Mesenchymal stem cell (in vitro differentiated cells and primary cell): Measurements from ENCODE around the gene GOLPH3L. TPM values are rescaled to one million over a fixed set of nuclear protein-coding genes. Genes with fewer than 3 reads are reported as not detected.

Experiments
- DNase-seq: peaks from one replicate; pipeline ENCODE4 v3.0.0-alpha.2; 2013
- H2AFZ ChIP-seq: one replicate; pipeline ENCODE4 v1.6.1; 2013; ENCODE audit warnings: low read depth, mild to moderate bottlenecking, control low read depth, inconsistent platforms, low read length, moderate library complexity
- H2AK5ac ChIP-seq: 2 replicates; pipeline ENCODE4 v1.6.1; 2013; ENCODE audit warnings: low read length, moderate library complexity, mild to moderate bottlenecking, inconsistent platforms; ENCODE audit not compliant: severe bottlenecking
- H2BK120ac ChIP-seq: one replicate; pipeline ENCODE4 v1.6.1; 2013; ENCODE audit warnings: low read depth, mild to moderate bottlenecking, inconsistent platforms, low read length, moderate library complexity
- H2BK12ac ChIP-seq, 2 experiments: one replicate each; pipeline ENCODE4 v1.6.1; 2013; ENCODE audit warnings: inconsistent platforms in 2 of 2, low read length in 2 of 2, mild to moderate bottlenecking in 2 of 2, moderate library complexity in 2 of 2, control low read depth in 1 of 2
- H2BK15ac ChIP-seq: one replicate; pipeline ENCODE4 v1.6.1; 2013; ENCODE audit warnings: mild to moderate bottlenecking, low read depth, inconsistent platforms; ENCODE audit not compliant: poor library complexity, severe bottlenecking
- H2BK5ac ChIP-seq: 2 replicates; pipeline ENCODE4 v1.6.1; 2013; ENCODE audit warnings: low read depth, mild to moderate bottlenecking, low read length, control low read depth, inconsistent platforms; ENCODE audit not compliant: poor library complexity, severe bottlenecking
- H3K14ac ChIP-seq, 2 experiments: one replicate each; pipeline ENCODE4 v1.6.1; 2013; ENCODE audit warnings: inconsistent platforms in 2 of 2, low read length in 2 of 2, control low read depth in 1 of 2, mild to moderate bottlenecking in 1 of 2, moderate library complexity in 1 of 2
- H3K18ac ChIP-seq, 2 experiments: one replicate each; pipeline ENCODE4 v1.6.1; 2013; ENCODE audit warnings: inconsistent platforms in 2 of 2, low read length in 2 of 2, control low read depth in 1 of 2, low read depth in 1 of 2, mild to moderate bottlenecking in 1 of 2
- H3K23ac ChIP-seq, 2 experiments: one replicate each; pipeline ENCODE4 v1.6.1; 2013; ENCODE audit warnings: inconsistent platforms in 2 of 2, low read length in 2 of 2, mild to moderate bottlenecking in 2 of 2, moderate library complexity in 2 of 2, control low read depth in 1 of 2
- H3K27ac ChIP-seq: 2 replicates; pipeline ENCODE4 v1.5.1; 2013; ENCODE audit warnings: mild to moderate bottlenecking, moderate library complexity, low read length, control low read depth, inconsistent platforms; ENCODE audit not compliant: poor library complexity, severe bottlenecking
- H3K27me3 ChIP-seq, 2 experiments: 2 replicates each; pipeline versions ENCODE4 v1.6.1 to v1.7.0; 2013; ENCODE audit warnings: low read length in 2 of 2, mild to moderate bottlenecking in 2 of 2, moderate library complexity in 2 of 2, control low read depth in 1 of 2, inconsistent platforms in 1 of 2; ENCODE audit not compliant: control insufficient read depth in 1 of 2, insufficient read depth in 1 of 2
- H3K36me3 ChIP-seq, 2 experiments: 2 replicates each; pipeline versions ENCODE4 v1.6.1 to v1.7.0; 2013; ENCODE audit warnings: low read length in 2 of 2, control low read depth in 1 of 2, inconsistent platforms in 1 of 2, low read depth in 1 of 2, mild to moderate bottlenecking in 1 of 2; ENCODE audit not compliant: insufficient read depth in 2 of 2, control insufficient read depth in 1 of 2
- H3K4ac ChIP-seq, 2 experiments: one replicate each; pipeline ENCODE4 v1.6.1; 2013; ENCODE audit warnings: inconsistent platforms in 2 of 2, low read length in 2 of 2, mild to moderate bottlenecking in 2 of 2, moderate library complexity in 2 of 2, control low read depth in 1 of 2, low read depth in 1 of 2
- H3K4me1 ChIP-seq: 2 replicates; pipeline ENCODE4 v1.6.1; 2013; ENCODE audit warnings: low read depth, low read length, control low read depth; ENCODE audit not compliant: control insufficient read depth, insufficient read depth
- H3K4me2 ChIP-seq: 2 replicates; pipeline ENCODE4 v1.6.1; 2013; ENCODE audit warnings: low read length, mild to moderate bottlenecking, inconsistent platforms; ENCODE audit not compliant: poor library complexity, severe bottlenecking
- H3K4me3 ChIP-seq, 2 experiments: 2 replicates each; pipeline versions ENCODE4 v1.5.1 to v1.7.0; 2013; ENCODE audit warnings: low read length in 2 of 2, mild to moderate bottlenecking in 2 of 2, control low read depth in 1 of 2, low read depth in 1 of 2; ENCODE audit not compliant: insufficient read depth in 1 of 2
- H3K79me1 ChIP-seq: replicated peaks from 2 replicates; pipeline ENCODE4 v1.6.1; 2013; ENCODE audit warnings: mild to moderate bottlenecking, control low read depth, low read length, inconsistent platforms; ENCODE audit not compliant: poor library complexity, severe bottlenecking
- H3K9ac ChIP-seq: 2 replicates; pipeline ENCODE4 v1.7.0; 2013; ENCODE audit warnings: mild to moderate bottlenecking, low read length, moderate library complexity
- H3K9me3 ChIP-seq: 2 replicates; pipeline ENCODE4 v1.7.0; 2013; ENCODE audit warnings: mild to moderate bottlenecking, low read length; ENCODE audit not compliant: control insufficient read depth
- H4K8ac ChIP-seq: one replicate; pipeline ENCODE4 v1.6.1; 2013; ENCODE audit warnings: inconsistent platforms, mild to moderate bottlenecking, low read length, moderate library complexity
- H4K91ac ChIP-seq: one replicate; pipeline ENCODE4 v1.6.1; 2013; ENCODE audit warnings: mild to moderate bottlenecking, low read length, inconsistent platforms
- WGBS: methylation state at CpG from one replicate; pipeline ENCODE4 v1.1.7; 2013; ENCODE audit warnings: mixed read lengths; 5-methylcytosine and 5-hydroxymethylcytosine counted together
- polyA plus RNA-seq, 2 experiments: library from polyadenylated mRNA; stranded (reverse); fragments of 200-250 nt; gene quantifications; one replicate each; pipeline ENCODE4 v1.2.3, GENCODE V29; 2013

The GOLPH3L gene
- polyA plus RNA-seq (2013, experiment 1 of 2), result 14.9 TPM
- polyA plus RNA-seq (2013, experiment 2 of 2), result 15.8 TPM

- Histone ChIP-seq H3K23ac (no peak within 1 kb of the TSS), H2BK12ac (no peak within 1 kb of the TSS), H2BK5ac (peak within 1 kb of the TSS; percentile 53), H3K4me3 (peak within 1 kb of the TSS; percentile 62 to 90), H3K79me1 (peaks cover 4% of the 10 kb centered on the region), H4K91ac (no peak within 1 kb of the TSS), H3K9ac (peak within 1 kb of the TSS; percentile 95), H2AK5ac (no peak within 1 kb of the TSS), H3K9me3 (no peaks in the 10 kb centered on the region), H4K8ac (peak within 1 kb of the TSS; percentile 81), H3K14ac (peak within 1 kb of the TSS in 1 of 2 experiments; percentile 95), H2BK15ac (no peak within 1 kb of the TSS), H3K4me1 (no peaks in the 10 kb centered on the region), H3K4ac (peak within 1 kb of the TSS in 1 of 2 experiments; percentile 49), H3K4me2 (peak within 1 kb of the TSS; percentile 57), H3K18ac (peak within 1 kb of the TSS in 1 of 2 experiments; percentile 73), H2BK120ac (no peak within 1 kb of the TSS), H3K36me3 (peaks cover 2 to 24% of the 10 kb centered on the region in 2 experiments), H2AFZ (no peak within 1 kb of the TSS), H3K27ac (peak within 1 kb of the TSS; percentile 55), H3K27me3 (no peaks in the 10 kb centered on the region)
- peak; percentile 99 for DNase-seq
- WGBS, result 0% methylated on average over 13 of the region's 18 CpGs
Observed at GRCh38 chr1:150696995-150697927, at the start of gene GOLPH3L. Gene GOLPH3L, minus strand, starts transcription at chr1:150697154. Its CDS starts 2,316 bp downstream, at chr1:150694838.

- H3K4me3 ChIP-seq, result no peak overlapping the region
- H3K27ac ChIP-seq, result no peak overlapping the region
- no peak overlapping the region for H4K91ac ChIP-seq
- H2AK5ac ChIP-seq, result no peak overlapping the region
- H3K4ac ChIP-seq, result no peak overlapping the region
- no peak overlapping the region for H2BK12ac ChIP-seq
- no peaks in the 10 kb centered on the region for H3K4me1 ChIP-seq
- no peaks in the 10 kb centered on the region for H3K36me3 ChIP-seq
- no peaks in the 10 kb centered on the region for H3K9me3 ChIP-seq
- H3K79me1 ChIP-seq, result no peaks in the 10 kb centered on the region
- no peaks in the 10 kb centered on the region for H3K27me3 ChIP-seq
- H2BK120ac ChIP-seq, result no peak overlapping the region
- no peak overlapping the region for H3K18ac ChIP-seq
- no peak overlapping the region for H3K23ac ChIP-seq
- no peak for DNase-seq
- WGBS, result 94% methylated on average over 3 of the region's 3 CpGs
- H2AFZ ChIP-seq, result no peak overlapping the region
- peak overlapping the region; percentile 9 for H3K4me2 ChIP-seq
- no peak overlapping the region for H4K8ac ChIP-seq
- H2BK5ac ChIP-seq, result no peak overlapping the region
- no peak overlapping the region for H3K14ac ChIP-seq
- no peak overlapping the region for H2BK15ac ChIP-seq
- H3K9ac ChIP-seq, result no peak overlapping the region
Observed at GRCh38 chr1:150730130-150730721, 33.3 kb upstream of the GOLPH3L start.

- Histone ChIP-seq H3K18ac (no peak overlapping the region), H3K27me3 (no peaks in the 10 kb centered on the region), H2BK120ac (no peak overlapping the region), H3K4ac (no peak overlapping the region), H3K27ac (no peak overlapping the region), H2AFZ (no peak overlapping the region), H3K14ac (no peak overlapping the region), H3K9me3 (peaks cover 5% of the 10 kb centered on the region), H3K79me1 (no peaks in the 10 kb centered on the region), H4K91ac (no peak overlapping the region), H3K4me3 (no peak overlapping the region), H3K4me2 (no peak overlapping the region), H3K36me3 (peaks cover 0 to 3% of the 10 kb centered on the region in 2 experiments), H4K8ac (no peak overlapping the region), H3K9ac (no peak overlapping the region), H3K23ac (no peak overlapping the region), H3K4me1 (no peaks in the 10 kb centered on the region), H2AK5ac (no peak overlapping the region), H2BK15ac (no peak overlapping the region), H2BK5ac (no peak overlapping the region), H2BK12ac (no peak overlapping the region)
- WGBS, result 94% methylated on average over 2 of the region's 2 CpGs
- DNase-seq, result no peak
Observed at GRCh38 chr1:150724336-150724735, 27.4 kb upstream of the GOLPH3L start.

DNA sequence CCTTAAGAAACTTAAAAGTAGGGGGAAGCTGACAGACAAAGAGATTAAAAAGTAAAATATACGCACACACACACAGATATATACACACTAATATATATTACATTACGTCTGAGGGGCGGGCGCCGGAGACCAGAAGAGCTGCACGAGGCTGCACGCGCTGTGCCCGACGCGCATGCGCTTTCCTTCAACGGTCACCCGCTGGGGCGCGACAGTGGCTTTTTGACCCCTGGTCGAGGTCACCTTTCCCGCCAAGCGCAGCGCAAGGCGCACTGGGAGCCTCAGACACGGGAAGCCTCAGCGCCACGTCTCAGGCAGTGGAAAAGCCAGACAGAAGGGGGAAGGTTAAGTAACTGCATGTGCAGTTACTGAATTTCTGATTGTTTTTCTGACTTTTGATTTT is 23.7 kb upstream of the GOLPH3L start, which contains the start of gene HORMAD1:
TSS of gene HORMAD1 (minus strand) at position 193 of the 400 bp plus-strand sequence. CDS start 1,390 bp downstream, outside the sequence.
- no peak within 1 kb of the TSS for H2BK15ac ChIP-seq
- no peak within 1 kb of the TSS for H3K18ac ChIP-seq
- no peak within 1 kb of the TSS for H3K14ac ChIP-seq
- H2BK120ac ChIP-seq, result no peak within 1 kb of the TSS
- H3K23ac ChIP-seq, result no peak within 1 kb of the TSS
- no peaks in the 10 kb centered on the region for H3K79me1 ChIP-seq
- no peak within 1 kb of the TSS for H2BK12ac ChIP-seq
- peaks cover 0 to 3% of the 10 kb centered on the region in 2 experiments for H3K36me3 ChIP-seq
- H4K8ac ChIP-seq, result no peak within 1 kb of the TSS
- H3K4ac ChIP-seq, result no peak within 1 kb of the TSS
- H3K27me3 ChIP-seq, result no peaks in the 10 kb centered on the region
- H3K4me2 ChIP-seq, result no peak within 1 kb of the TSS
- DNase-seq, result no peak
- no peak within 1 kb of the TSS for H4K91ac ChIP-seq
- H2BK5ac ChIP-seq, result no peak within 1 kb of the TSS
- no peak within 1 kb of the TSS for H2AK5ac ChIP-seq
- H3K4me1 ChIP-seq, result no peaks in the 10 kb centered on the region
- H3K4me3 ChIP-seq, result no peak within 1 kb of the TSS
- H3K9ac ChIP-seq, result no peak within 1 kb of the TSS
- no peak within 1 kb of the TSS for H2AFZ ChIP-seq
- peaks cover 5% of the 10 kb centered on the region for H3K9me3 ChIP-seq
- 97% methylated on average over 24 of the region's 24 CpGs for WGBS
- H3K27ac ChIP-seq, result no peak within 1 kb of the TSS
